RWPE2 (cell line): ENCODE data around the gene SLC16A10.
"Not testable (repeated sequence)": the region's sequence is repeated elsewhere in the genome, so short reads cannot be mapped to it uniquely, and the experiment has no call there.

Source experiments
- ATAC-seq: fragments of 200-7000 bp; cut with Tn5 transposase; 3 replicates; pipeline ENCODE4 v1.9.1; 2021; ENCODE audit warnings: low read depth
- DNase-seq: peaks from one replicate; pipeline ENCODE4 v3.0.0-alpha.2; 2020; ENCODE audit warnings: low spot score
- H3K27ac ChIP-seq: fragments of 450-650 bp; 2 replicates; pipeline ENCODE4 v1.5.1; 2017; ENCODE audit warnings: mild to moderate bottlenecking; ENCODE audit not compliant: poor library complexity, severe bottlenecking
- H3K27me3 ChIP-seq: fragments of 250-450 bp; sonication (Bioruptor Pico); 2 replicates; pipeline ENCODE4 v1.5.1; 2021; ENCODE audit warnings: mild to moderate bottlenecking, moderate library complexity; ENCODE audit not compliant: insufficient read depth, poor library complexity, severe bottlenecking
- H3K36me3 ChIP-seq: fragments of 250-450 bp; sonication (Bioruptor Pico); 2 replicates; pipeline ENCODE4 v1.5.1; 2020; ENCODE audit warnings: low read depth, mild to moderate bottlenecking, moderate library complexity
- H3K4me1 ChIP-seq: fragments of 250-450 bp; sonication (Bioruptor Pico); 2 replicates; pipeline ENCODE4 v1.5.1; 2021; ENCODE audit warnings: mild to moderate bottlenecking, moderate library complexity; ENCODE audit not compliant: insufficient read depth, poor library complexity, severe bottlenecking
- H3K4me3 ChIP-seq: fragments of 250-450 bp; sonication (Bioruptor Pico); 2 replicates; pipeline ENCODE4 v1.5.1; 2021; ENCODE audit warnings: mild to moderate bottlenecking, moderate library complexity; ENCODE audit not compliant: severe bottlenecking
- H3K9me3 ChIP-seq: fragments of 250-450 bp; sonication (Bioruptor Pico); 2 replicates; pipeline ENCODE4 v1.5.1; 2021; ENCODE audit warnings: mild to moderate bottlenecking, moderate library complexity; ENCODE audit not compliant: severe bottlenecking
- CTCF ChIP-seq: fragments of 450-650 bp; IDR thresholded peaks from one replicate; pipeline ENCODE4 v1.5.1; 2017; ENCODE audit warnings: mild to moderate bottlenecking, moderate library complexity; ENCODE audit not compliant: poor library complexity, severe bottlenecking

The SLC16A10 gene

DNA sequence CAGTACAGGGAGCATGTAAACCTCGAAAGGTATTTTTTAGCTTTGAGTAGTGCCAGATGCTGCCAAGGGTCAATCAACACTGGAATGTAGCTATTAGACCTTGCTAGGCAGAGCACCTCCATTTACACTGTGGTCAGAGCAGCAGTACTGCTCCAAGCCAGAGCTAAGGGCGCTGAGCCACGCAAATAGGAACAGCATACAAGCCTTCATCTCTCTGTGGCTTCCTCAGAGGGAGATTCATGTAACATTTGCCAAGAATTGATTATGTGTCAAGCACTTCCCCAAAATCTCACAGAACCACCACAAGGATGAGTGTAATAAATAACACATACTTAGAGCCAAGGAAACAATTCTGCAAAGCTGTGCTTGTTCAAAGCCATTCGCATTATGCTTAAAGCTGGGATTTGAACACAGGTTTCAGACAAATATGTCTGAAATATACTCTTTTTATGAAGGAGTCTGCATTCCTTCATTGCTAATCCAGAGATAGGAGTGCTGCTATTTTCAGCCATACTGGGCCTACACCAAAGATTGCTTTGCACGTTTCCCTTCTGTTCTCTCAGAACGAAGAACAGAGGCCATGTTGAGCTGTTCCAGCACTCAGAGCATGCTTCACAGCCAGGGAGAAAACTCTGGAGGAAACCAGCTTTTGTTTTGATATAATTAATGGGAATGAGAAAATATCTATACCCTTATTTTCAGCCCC is 97.7 kb downstream of the SLC16A10 start:
- TF ChIP-seq CTCF = no peak
- no peaks in the 10 kb centered on the region for H3K4me1 ChIP-seq
- H3K36me3 ChIP-seq = no peaks in the 10 kb centered on the region
- no peak overlapping the region for H3K27ac ChIP-seq
- ATAC-seq (no peak), DNase-seq (no peak)
- no peaks in the 10 kb centered on the region for H3K9me3 ChIP-seq
- no peak overlapping the region for H3K4me3 ChIP-seq
- no peaks in the 10 kb centered on the region for H3K27me3 ChIP-seq

GRCh38 chr6:111185954-111186353 is 98.7 kb downstream of the SLC16A10 start:
- H3K4me1 ChIP-seq = no peaks in the 10 kb centered on the region
- no peak for TF ChIP-seq CTCF
- no peaks in the 10 kb centered on the region for H3K27me3 ChIP-seq
- H3K27ac ChIP-seq = no peak overlapping the region
- H3K36me3 ChIP-seq = no peaks in the 10 kb centered on the region
- DNase-seq (no peak), ATAC-seq (no peak)
- no peak overlapping the region for H3K4me3 ChIP-seq
- no peaks in the 10 kb centered on the region for H3K9me3 ChIP-seq

GRCh38 chr6:111187874-111188273 is 100.6 kb downstream of the SLC16A10 start:
- DNase-seq = no peak
- no peaks in the 10 kb centered on the region for H3K9me3 ChIP-seq
- no peaks in the 10 kb centered on the region for H3K27me3 ChIP-seq
- no peaks in the 10 kb centered on the region for H3K4me1 ChIP-seq
- no peak for ATAC-seq
- TF ChIP-seq CTCF = no peak
- H3K36me3 ChIP-seq = no peaks in the 10 kb centered on the region
- H3K4me3 ChIP-seq = no peak overlapping the region
- H3K27ac ChIP-seq = no peak overlapping the region

DNA sequence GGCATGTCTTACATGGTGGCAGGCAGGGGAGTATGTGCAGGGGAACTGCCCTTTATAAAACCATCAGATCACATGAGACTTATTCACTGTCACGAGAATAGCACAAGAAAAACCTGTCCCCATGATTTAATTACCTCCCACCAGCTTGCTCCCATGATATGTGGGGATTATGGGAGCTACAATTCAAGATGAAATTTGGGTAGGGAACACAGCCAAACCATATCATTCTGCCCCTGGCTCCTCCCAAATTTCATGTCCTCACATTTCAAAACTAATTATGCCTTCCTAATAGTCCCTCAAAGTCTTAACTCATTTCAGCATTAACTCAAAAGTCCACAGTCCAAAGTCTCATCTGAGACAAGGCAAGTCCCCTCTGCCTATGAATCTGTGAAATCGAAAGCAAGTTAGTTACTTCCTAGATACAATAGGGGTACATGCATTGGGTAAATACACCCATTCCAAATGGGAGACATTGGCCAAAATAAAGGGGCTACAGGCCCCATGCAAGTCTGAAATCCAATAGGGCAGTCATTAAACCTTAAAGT is 102.4 kb downstream of the SLC16A10 start:
- H3K4me1 ChIP-seq, DNase-seq, H3K36me3 ChIP-seq, H3K27ac ChIP-seq, H3K27me3 ChIP-seq, H3K9me3 ChIP-seq, ATAC-seq, H3K4me3 ChIP-seq: not testable (repeated sequence)

DNA sequence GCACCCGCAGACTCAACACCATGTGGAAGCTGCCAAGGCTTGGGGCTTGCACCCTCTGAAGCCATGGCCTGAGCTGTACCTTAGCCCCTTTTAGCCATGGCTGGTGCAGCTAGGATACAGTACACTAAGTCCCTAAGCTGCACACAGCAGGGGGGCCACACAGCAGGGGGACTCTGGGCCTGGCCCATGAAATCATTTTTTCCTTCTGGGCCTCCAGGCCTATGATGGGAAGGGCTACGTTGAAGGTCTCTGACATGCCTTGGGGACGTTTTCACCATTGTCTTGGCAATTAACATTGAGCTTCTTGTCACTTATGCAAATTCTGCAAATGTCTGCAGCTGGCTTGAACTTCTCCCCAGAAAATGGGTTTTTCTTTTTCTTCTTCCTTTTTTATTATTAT is 103.3 kb downstream of the SLC16A10 start:
- H3K36me3 ChIP-seq = no peaks in the 10 kb centered on the region
- no peak for TF ChIP-seq CTCF
- ATAC-seq (no peak), DNase-seq (no peak)
- no peaks in the 10 kb centered on the region for H3K9me3 ChIP-seq
- H3K27me3 ChIP-seq = no peaks in the 10 kb centered on the region
- no peak overlapping the region for H3K4me3 ChIP-seq
- no peaks in the 10 kb centered on the region for H3K4me1 ChIP-seq
- no peak overlapping the region for H3K27ac ChIP-seq

- not testable (repeated sequence) for H3K9me3 ChIP-seq, H3K4me3 ChIP-seq, H3K4me1 ChIP-seq, H3K36me3 ChIP-seq, DNase-seq, H3K27me3 ChIP-seq, ATAC-seq, H3K27ac ChIP-seq
Measured at GRCh38 chr6:111191136-111191535, 103.8 kb downstream of the SLC16A10 start.
